Measurements from ENCODE around the gene EXOC2. TPM values are rescaled to one million over a fixed set of nuclear protein-coding genes. Genes with fewer than 3 reads are reported as not detected.

Gene EXOC2
- total and polyA plus RNA-seq, 9 donors = 19.5 to 25.1 (median 21.8) TPM

DNA sequence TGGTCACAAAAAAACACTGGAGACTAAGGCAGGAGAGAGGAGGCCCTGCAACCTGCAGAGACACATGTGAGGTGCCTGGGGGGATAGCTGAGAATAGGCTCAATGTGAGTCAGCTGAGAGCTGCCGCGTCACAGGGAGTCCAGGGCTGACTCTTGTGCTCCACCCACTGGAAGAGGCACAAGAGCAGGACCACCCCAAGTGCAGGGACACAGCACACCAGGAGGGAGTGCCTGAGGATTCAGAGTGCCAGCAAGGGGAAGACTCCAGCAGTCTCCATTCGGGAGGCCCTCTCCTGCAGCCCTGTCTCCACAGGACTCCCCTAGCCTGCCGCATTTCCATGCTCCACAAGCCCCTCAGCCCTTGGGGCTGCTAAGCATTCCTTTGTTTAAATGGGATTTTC is 141.5 kb downstream of the EXOC2 start:
- peak; percentile 23 for DNase-seq
- Histone ChIP-seq H3K36me3 (ENCODE audit: control insufficient read depth, insufficient read depth, low read length) (peaks cover 20% of the 10 kb centered on the region), H3K9me3 (replicated peaks; ENCODE audit: control insufficient read depth, low read depth, low read length) (no peaks in the 10 kb centered on the region), H3K4me1 (ENCODE audit: control insufficient read depth, insufficient read depth, low read length) (no peaks in the 10 kb centered on the region), H3K27me3 (ENCODE audit: control insufficient read depth, insufficient read depth, low read length) (no peaks in the 10 kb centered on the region), H3K27ac (ENCODE audit: low read length) (no peak overlapping the region), H3K4me3 (ENCODE audit: low read length) (no peak overlapping the region)
- 42% methylated on average over 4 of the region's 4 CpGs for WGBS (ENCODE audit: insufficient coverage)

DNA sequence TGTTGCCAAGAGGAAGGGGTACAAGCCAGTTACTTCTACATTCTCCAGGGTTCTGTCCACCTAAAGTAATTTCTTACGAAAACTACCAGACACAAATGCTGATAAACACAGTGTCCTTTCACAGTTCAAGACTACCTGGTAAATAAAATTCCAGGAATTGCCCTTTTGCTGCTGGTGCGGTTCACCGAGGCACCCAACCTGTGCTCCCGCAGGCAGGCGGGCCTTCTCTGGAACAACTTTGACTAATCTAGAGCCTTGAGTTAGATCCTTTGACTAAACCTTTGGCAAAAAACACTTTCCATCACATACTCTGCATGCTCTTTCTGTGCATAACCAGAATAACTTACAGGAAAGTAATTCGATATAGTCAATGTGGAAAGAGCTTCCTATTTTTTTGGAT is 143.0 kb downstream of the EXOC2 start:
- no peaks in the 10 kb centered on the region for H3K4me1 ChIP-seq (ENCODE audit: control insufficient read depth, insufficient read depth, low read length)
- H3K9me3 ChIP-seq (replicated peaks; ENCODE audit: control insufficient read depth, low read depth, low read length) = no peaks in the 10 kb centered on the region
- DNase-seq = no peak
- no peaks in the 10 kb centered on the region for H3K27me3 ChIP-seq (ENCODE audit: control insufficient read depth, insufficient read depth, low read length)
- 93% methylated on average over 4 of the region's 6 CpGs for WGBS (ENCODE audit: insufficient coverage)
- no peak overlapping the region for H3K4me3 ChIP-seq (ENCODE audit: low read length)
- peaks cover 14% of the 10 kb centered on the region for H3K36me3 ChIP-seq (ENCODE audit: control insufficient read depth, insufficient read depth, low read length)
- no peak overlapping the region for H3K27ac ChIP-seq (ENCODE audit: low read length)

DNA sequence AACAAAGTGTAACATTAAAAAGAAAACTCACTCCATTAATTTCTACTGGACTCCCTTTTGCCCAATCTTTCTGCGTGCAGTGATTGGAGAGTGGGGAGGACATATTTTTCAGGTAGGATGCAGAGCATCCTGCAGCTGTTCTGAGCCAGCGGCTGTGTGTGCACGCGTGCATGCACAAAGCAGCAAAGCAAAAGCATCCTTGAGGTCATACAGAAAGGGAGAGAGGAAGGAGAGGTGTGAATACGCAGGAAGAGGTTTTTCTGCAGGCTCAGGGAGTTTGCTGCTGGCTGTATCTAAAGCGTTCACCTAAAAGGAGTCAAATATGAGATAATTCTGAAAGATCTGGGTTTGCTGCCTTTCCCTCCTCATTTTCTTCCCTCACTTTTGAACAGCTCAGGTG is 144.4 kb downstream of the EXOC2 start:
- Histone ChIP-seq H3K9me3 (replicated peaks; ENCODE audit: control insufficient read depth, low read depth, low read length) (no peaks in the 10 kb centered on the region), H3K27ac (ENCODE audit: low read length) (no peak overlapping the region), H3K4me3 (ENCODE audit: low read length) (no peak overlapping the region), H3K36me3 (ENCODE audit: control insufficient read depth, insufficient read depth, low read length) (peaks cover 14% of the 10 kb centered on the region), H3K4me1 (ENCODE audit: control insufficient read depth, insufficient read depth, low read length) (no peaks in the 10 kb centered on the region), H3K27me3 (ENCODE audit: control insufficient read depth, insufficient read depth, low read length) (no peaks in the 10 kb centered on the region)
- DNase-seq = no peak
- WGBS (ENCODE audit: insufficient coverage) = 95% methylated on average over 4 of the region's 6 CpGs

DNA sequence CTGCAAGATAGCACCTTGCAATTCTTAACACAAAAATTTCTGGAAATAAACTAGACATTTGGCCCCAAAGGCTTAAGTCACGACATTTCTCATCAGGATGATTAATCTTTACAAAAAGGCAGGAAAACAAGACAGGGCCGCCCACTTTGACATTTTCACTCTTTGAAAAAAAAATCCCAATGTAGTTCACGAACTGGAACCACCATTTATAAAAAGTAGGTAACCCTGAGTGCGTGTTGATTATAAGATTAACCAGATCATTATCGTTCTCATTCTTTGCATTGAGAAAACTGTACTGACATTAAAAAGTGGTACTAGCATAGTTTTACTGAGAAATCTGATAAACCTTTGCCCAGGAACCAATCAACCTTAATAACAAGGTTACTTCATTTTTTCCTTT is 144.8 kb downstream of the EXOC2 start:
- Histone ChIP-seq H3K27ac (ENCODE audit: low read length) (no peak overlapping the region), H3K4me1 (ENCODE audit: control insufficient read depth, insufficient read depth, low read length) (no peaks in the 10 kb centered on the region), H3K4me3 (ENCODE audit: low read length) (no peak overlapping the region), H3K9me3 (replicated peaks; ENCODE audit: control insufficient read depth, low read depth, low read length) (no peaks in the 10 kb centered on the region), H3K36me3 (ENCODE audit: control insufficient read depth, insufficient read depth, low read length) (peaks cover 15% of the 10 kb centered on the region), H3K27me3 (ENCODE audit: control insufficient read depth, insufficient read depth, low read length) (no peaks in the 10 kb centered on the region)
- no CpG with 5 or more reads among the region's 5 CpGs for WGBS (ENCODE audit: insufficient coverage)
- no peak for DNase-seq

DNA sequence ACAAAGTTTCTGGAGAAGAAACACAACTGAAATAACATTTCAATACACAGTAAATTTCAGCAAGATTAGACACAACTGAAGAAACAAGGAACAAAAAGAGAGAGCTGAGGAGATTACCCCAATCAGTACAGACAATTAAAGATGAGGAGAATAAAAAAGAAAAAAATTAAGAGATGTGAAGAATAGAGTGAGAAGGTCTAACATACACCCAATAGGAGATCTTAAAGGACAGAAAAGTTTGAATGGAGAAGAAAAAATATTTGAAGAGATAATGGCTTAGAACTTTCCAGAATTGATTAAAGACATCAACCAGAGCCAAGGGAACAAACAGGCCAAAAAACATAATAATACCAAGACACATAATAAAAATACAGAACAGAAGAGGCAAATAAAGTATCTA is 152.4 kb downstream of the EXOC2 start:
- H3K4me1 ChIP-seq (ENCODE audit: control insufficient read depth, insufficient read depth, low read length) = no peaks in the 10 kb centered on the region
- no peak for DNase-seq
- no peaks in the 10 kb centered on the region for H3K9me3 ChIP-seq (replicated peaks; ENCODE audit: control insufficient read depth, low read depth, low read length)
- no peak overlapping the region for H3K27ac ChIP-seq (ENCODE audit: low read length)
- no peak overlapping the region for H3K4me3 ChIP-seq (ENCODE audit: low read length)
- H3K27me3 ChIP-seq (ENCODE audit: control insufficient read depth, insufficient read depth, low read length) = no peaks in the 10 kb centered on the region
- H3K36me3 ChIP-seq (ENCODE audit: control insufficient read depth, insufficient read depth, low read length) = peaks cover 12% of the 10 kb centered on the region

DNA sequence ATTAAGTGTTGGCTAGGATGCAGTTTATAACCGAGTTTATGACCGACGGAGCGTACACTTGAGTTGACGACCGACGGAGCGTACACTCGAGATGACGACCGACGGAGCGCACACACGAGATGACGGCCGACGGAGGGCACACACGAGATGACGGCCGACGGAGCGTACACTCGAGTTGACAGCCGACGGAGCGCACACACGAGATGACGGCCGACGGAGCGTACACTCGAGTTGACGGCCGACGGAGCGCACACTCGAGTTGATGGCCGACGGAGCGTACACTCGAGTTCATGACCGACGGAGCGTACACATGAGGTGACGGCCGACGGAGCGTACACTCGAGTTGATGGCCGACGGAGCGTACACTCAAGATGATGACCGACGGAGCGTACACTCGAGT is 155.8 kb downstream of the EXOC2 start:
- no peaks in the 10 kb centered on the region for H3K27me3 ChIP-seq (ENCODE audit: control insufficient read depth, insufficient read depth, low read length)
- no peak overlapping the region for H3K27ac ChIP-seq (ENCODE audit: low read length)
- 96% methylated on average over 56 of the region's 56 CpGs for WGBS (ENCODE audit: insufficient coverage)
- peaks cover 2% of the 10 kb centered on the region for H3K36me3 ChIP-seq (ENCODE audit: control insufficient read depth, insufficient read depth, low read length)
- no peaks in the 10 kb centered on the region for H3K9me3 ChIP-seq (replicated peaks; ENCODE audit: control insufficient read depth, low read depth, low read length)
- no peaks in the 10 kb centered on the region for H3K4me1 ChIP-seq (ENCODE audit: control insufficient read depth, insufficient read depth, low read length)
- no peak for DNase-seq
- H3K4me3 ChIP-seq (ENCODE audit: low read length) = no peak overlapping the region

DNA sequence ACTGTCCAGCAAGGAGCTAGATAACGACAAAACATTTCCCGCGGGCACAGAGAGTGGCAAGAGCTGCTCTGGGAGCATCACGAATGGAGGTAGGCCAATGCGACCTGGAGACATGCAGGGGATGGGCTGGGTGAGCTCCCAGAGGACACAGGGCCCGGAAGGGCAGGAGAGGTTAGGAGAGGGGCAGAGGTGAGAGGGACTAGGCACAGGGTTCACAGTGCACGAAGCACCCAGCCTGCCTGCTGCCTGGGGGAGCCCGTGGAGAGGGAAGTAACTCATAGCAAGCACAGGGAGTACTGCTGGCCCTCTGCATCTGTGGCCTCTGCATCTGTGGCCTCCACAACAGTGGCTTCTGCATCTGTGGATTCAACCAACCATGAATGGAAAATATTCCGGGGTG is 162.5 kb downstream of the EXOC2 start:
- H3K36me3 ChIP-seq (ENCODE audit: control insufficient read depth, insufficient read depth, low read length) = no peaks in the 10 kb centered on the region
- no peak for DNase-seq
- no peaks in the 10 kb centered on the region for H3K27me3 ChIP-seq (ENCODE audit: control insufficient read depth, insufficient read depth, low read length)
- 89% methylated on average over 8 of the region's 9 CpGs for WGBS (ENCODE audit: insufficient coverage)
- no peaks in the 10 kb centered on the region for H3K4me1 ChIP-seq (ENCODE audit: control insufficient read depth, insufficient read depth, low read length)
- H3K27ac ChIP-seq (ENCODE audit: low read length) = no peak overlapping the region
- H3K9me3 ChIP-seq (replicated peaks; ENCODE audit: control insufficient read depth, low read depth, low read length) = no peaks in the 10 kb centered on the region
- no peak overlapping the region for H3K4me3 ChIP-seq (ENCODE audit: low read length)

DNA sequence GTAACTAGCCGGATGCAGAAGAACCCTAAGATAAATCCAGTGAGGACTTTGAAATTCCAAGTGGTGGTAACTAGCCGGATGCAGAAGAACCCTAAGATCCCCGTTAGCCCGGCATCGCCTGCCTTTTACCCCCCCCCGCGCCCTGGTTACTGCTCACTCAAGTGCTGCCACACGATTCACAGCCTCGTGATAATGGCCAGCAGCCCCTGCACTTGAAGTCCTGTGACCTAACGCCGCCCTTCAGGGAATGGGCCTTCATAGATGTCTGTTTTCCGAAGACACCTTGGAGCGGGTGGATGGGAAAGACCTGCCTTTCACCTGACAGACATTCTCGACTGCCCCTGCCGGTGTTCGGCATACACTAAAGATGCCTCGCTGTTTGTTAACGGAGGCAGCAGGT is 163.9 kb downstream of the EXOC2 start:
- Histone ChIP-seq H3K4me3 (ENCODE audit: low read length) (no peak overlapping the region), H3K27ac (ENCODE audit: low read length) (no peak overlapping the region), H3K4me1 (ENCODE audit: control insufficient read depth, insufficient read depth, low read length) (no peaks in the 10 kb centered on the region), H3K36me3 (ENCODE audit: control insufficient read depth, insufficient read depth, low read length) (no peaks in the 10 kb centered on the region), H3K27me3 (ENCODE audit: control insufficient read depth, insufficient read depth, low read length) (no peaks in the 10 kb centered on the region), H3K9me3 (replicated peaks; ENCODE audit: control insufficient read depth, low read depth, low read length) (no peaks in the 10 kb centered on the region)
- 94% methylated on average over 17 of the region's 18 CpGs for WGBS (ENCODE audit: insufficient coverage)
- no peak for DNase-seq

DNA sequence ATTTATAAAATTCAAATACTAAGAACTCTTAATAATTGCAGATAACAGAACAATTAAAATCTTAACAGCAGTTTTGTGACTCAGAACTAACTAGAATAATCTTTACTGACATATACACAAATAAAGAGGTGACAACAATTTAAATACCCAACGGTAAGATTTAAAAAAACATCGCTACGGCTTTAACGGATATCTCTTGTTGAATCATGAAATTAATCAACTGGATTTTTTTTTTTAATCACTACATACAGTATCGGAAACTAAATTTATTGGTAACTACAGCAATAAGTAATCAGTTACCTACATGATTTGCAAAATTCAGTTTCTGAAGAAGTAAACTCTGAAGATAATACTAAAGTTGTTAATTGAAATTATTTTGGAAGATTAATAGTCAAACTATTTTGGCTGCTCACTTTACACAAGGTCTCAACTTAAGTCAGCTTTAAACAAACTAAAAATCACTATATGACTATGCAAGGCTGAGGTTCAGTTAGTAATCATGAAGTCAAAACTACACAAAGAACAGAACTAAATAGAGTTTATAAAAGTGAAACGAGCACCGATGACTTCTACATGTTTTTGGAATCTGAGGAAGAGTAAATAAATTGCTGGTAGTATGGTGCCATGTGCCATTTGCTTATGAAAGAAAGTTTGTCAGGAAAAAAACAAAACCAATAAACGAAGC is 164.8 kb downstream of the EXOC2 start:
- H3K4me3 ChIP-seq (ENCODE audit: low read length) = no peak overlapping the region
- no CpG with 5 or more reads among the region's 8 CpGs for WGBS (ENCODE audit: insufficient coverage)

DNA sequence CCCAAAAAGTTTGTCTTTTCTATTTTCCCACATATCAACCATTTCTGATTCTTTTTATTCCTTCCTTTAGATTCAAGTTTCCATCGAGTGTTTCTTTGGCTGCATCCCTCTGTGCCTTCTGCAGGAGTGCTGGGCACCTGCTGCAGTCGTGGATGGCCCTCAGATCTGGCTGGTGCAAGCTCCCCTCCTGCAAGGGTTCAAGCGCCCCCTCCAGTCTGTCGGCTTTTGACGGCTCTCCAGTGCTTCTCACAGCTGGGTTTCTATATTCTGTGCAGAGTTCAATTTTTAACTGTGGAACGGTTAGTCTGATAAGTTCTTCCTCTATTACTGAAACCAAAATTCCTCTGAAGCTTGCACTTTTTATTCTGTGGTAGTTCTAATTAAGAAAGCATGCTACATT is 168.1 kb downstream of the EXOC2 start:
- no peaks in the 10 kb centered on the region for H3K9me3 ChIP-seq (replicated peaks; ENCODE audit: control insufficient read depth, low read depth, low read length)
- H3K27me3 ChIP-seq (ENCODE audit: control insufficient read depth, insufficient read depth, low read length) = no peaks in the 10 kb centered on the region
- no peak for DNase-seq
- no peak overlapping the region for H3K27ac ChIP-seq (ENCODE audit: low read length)
- no peak overlapping the region for H3K4me3 ChIP-seq (ENCODE audit: low read length)
- no peaks in the 10 kb centered on the region for H3K4me1 ChIP-seq (ENCODE audit: control insufficient read depth, insufficient read depth, low read length)
- 58% methylated on average over 2 of the region's 6 CpGs for WGBS (ENCODE audit: insufficient coverage)
- peaks cover 9% of the 10 kb centered on the region for H3K36me3 ChIP-seq (ENCODE audit: control insufficient read depth, insufficient read depth, low read length)

More for the DNA sequence above, 164.8 kb downstream of the EXOC2 start:
- no peak for DNase-seq
- H3K4me1 ChIP-seq (ENCODE audit: control insufficient read depth, insufficient read depth, low read length) = no peaks in the 10 kb centered on the region
- no peaks in the 10 kb centered on the region for H3K27me3 ChIP-seq (ENCODE audit: control insufficient read depth, insufficient read depth, low read length)
- no peaks in the 10 kb centered on the region for H3K9me3 ChIP-seq (replicated peaks; ENCODE audit: control insufficient read depth, low read depth, low read length)
- no peaks in the 10 kb centered on the region for H3K36me3 ChIP-seq (ENCODE audit: control insufficient read depth, insufficient read depth, low read length)
- H3K27ac ChIP-seq (ENCODE audit: low read length) = no peak overlapping the region

DNA sequence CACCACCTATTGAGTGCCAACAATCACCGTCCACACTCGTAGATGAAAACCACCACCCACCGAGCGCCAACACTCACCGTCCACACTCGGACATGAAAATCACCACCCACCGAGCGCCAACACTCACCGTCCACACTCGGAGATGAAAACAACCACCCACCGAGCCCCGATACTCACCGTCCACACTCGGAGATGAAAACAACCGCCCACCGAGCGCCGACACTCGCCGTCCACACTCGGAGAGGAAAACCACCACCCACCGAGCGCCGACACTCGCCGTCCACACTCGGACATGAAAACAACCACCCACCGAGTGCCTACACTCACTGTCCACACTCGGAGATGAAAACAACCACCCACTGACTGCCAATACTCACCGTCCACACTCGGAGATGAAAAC is 172.1 kb downstream of the EXOC2 start:
- Histone ChIP-seq H3K27me3 (ENCODE audit: control insufficient read depth, insufficient read depth, low read length) (no peaks in the 10 kb centered on the region), H3K9me3 (replicated peaks; ENCODE audit: control insufficient read depth, low read depth, low read length) (peaks cover 4% of the 10 kb centered on the region), H3K4me3 (ENCODE audit: low read length) (no peak overlapping the region), H3K36me3 (ENCODE audit: control insufficient read depth, insufficient read depth, low read length) (peaks cover 9% of the 10 kb centered on the region), H3K4me1 (ENCODE audit: control insufficient read depth, insufficient read depth, low read length) (peaks cover 12% of the 10 kb centered on the region), H3K27ac (ENCODE audit: low read length) (no peak overlapping the region)
- WGBS (ENCODE audit: insufficient coverage) = 95% methylated on average over 24 of the region's 31 CpGs
- DNase-seq = no peak

Data from muscle of leg (tissue), 11 donors.